Measurements from ENCODE around the gene ACVR1.
"Not testable (repeated sequence)": the region's sequence is repeated elsewhere in the genome, so short reads cannot be mapped to it uniquely, and the experiment has no call there.

ACVR1 gene

GRCh38 chr2:157747695-157748370 is 128.3 kb downstream of the ACVR1 start:
- DNase-seq: no peak

- DNase-seq: no peak
These were observed 128.8 kb downstream of the ACVR1 start for GRCh38 chr2:157747280-157747679.

- no peak for DNase-seq
These were observed 129.7 kb downstream of the ACVR1 start for GRCh38 chr2:157746234-157746950.

GRCh38 chr2:157744571-157745076 is 131.5 kb downstream of the ACVR1 start:
- no peak for DNase-seq

- DNase-seq: peak; percentile 34
These were observed 133.1 kb downstream of the ACVR1 start for GRCh38 chr2:157743051-157743450.

GRCh38 chr2:157741819-157742484 is 134.2 kb downstream of the ACVR1 start:
- no peak for DNase-seq

- no peak for DNase-seq
These were observed 138.5 kb downstream of the ACVR1 start for GRCh38 chr2:157737656-157738055.

GRCh38 chr2:157735532-157735931 is 140.6 kb downstream of the ACVR1 start:
- no peak for DNase-seq

GRCh38 chr2:157733263-157733662 is 142.9 kb downstream of the ACVR1 start:
- DNase-seq: no peak

- DNase-seq: no peak
These were observed 143.5 kb downstream of the ACVR1 start for GRCh38 chr2:157732596-157732995.

- no peak for DNase-seq
These were observed 148.4 kb downstream of the ACVR1 start for GRCh38 chr2:157727693-157728092.

GRCh38 chr2:157726946-157727345 is 149.2 kb downstream of the ACVR1 start:
- no peak for DNase-seq

GRCh38 chr2:157725846-157726245 is 150.3 kb downstream of the ACVR1 start:
- DNase-seq: no peak

- no peak for DNase-seq
These were observed 153.4 kb downstream of the ACVR1 start for GRCh38 chr2:157722580-157723234.

- no peak for DNase-seq
These were observed 155.6 kb downstream of the ACVR1 start for GRCh38 chr2:157720504-157720903.

GRCh38 chr2:157704653-157705052 is 171.5 kb downstream of the ACVR1 start:
- not testable (repeated sequence) for DNase-seq

- not testable (repeated sequence) for DNase-seq
These were observed 172.0 kb downstream of the ACVR1 start for GRCh38 chr2:157704148-157704547.

- DNase-seq: no peak
These were observed 176.3 kb downstream of the ACVR1 start for GRCh38 chr2:157699806-157700205.

- DNase-seq: no peak
These were observed 177.1 kb downstream of the ACVR1 start for GRCh38 chr2:157699009-157699408.

- no peak for DNase-seq
These were observed 177.7 kb downstream of the ACVR1 start for GRCh38 chr2:157698430-157698829.

- no peak for DNase-seq
These were observed 180.1 kb downstream of the ACVR1 start for GRCh38 chr2:157696036-157696435.

- DNase-seq: no peak
These were observed 183.4 kb downstream of the ACVR1 start for GRCh38 chr2:157692768-157693167.

GRCh38 chr2:157691695-157692094 is 184.4 kb downstream of the ACVR1 start:
- DNase-seq: no peak
